GM18951 (cell line): Measurements from ENCODE around the gene NBEA.

Source experiments
- POLR2A ChIP-seq: IDR thresholded peaks from 4 replicates; pipeline ENCODE4 v1.6.1; 2011; ENCODE audit warnings: mild to moderate bottlenecking; ENCODE audit not compliant: insufficient read length, insufficient read depth; ENCODE audit errors: extremely low read depth
- in situ Hi-C: fragments of 300-500 bp; cut with MboI; formaldehyde crosslinking; loops from one replicate; pipeline ENCODE4 v1.12.0; 2022; ENCODE audit warnings: low sequenced_read_pairs, mixed read lengths, inconsistent platforms; ENCODE audit not compliant: unreplicated experiment

NBEA gene

GRCh38 chr13:35146686-35147085, 204.6 kb downstream of the NBEA start:
- no peak for TF ChIP-seq POLR2A
- in situ Hi-C loops, result no loop called here

- no peak for TF ChIP-seq POLR2A
- in situ Hi-C loops, result loop anchor here (10.0 to 25.0 kb wide), 2 partner anchors 1222 to 1445 kb away; no protein-coding TSS in a partner anchor
Measured at GRCh38 chr13:35157143-35157755, 215.2 kb downstream of the NBEA start.

- in situ Hi-C loops, result loop anchor here (10.0 to 25.0 kb wide), 2 partner anchors 1224 to 1447 kb away; no protein-coding TSS in a partner anchor
- no peak for TF ChIP-seq POLR2A
Measured at GRCh38 chr13:35159041-35159440, 217.0 kb downstream of the NBEA start.

- TF ChIP-seq POLR2A, result no peak
- in situ Hi-C loops, result loop anchor here (25.0 kb wide), 1 partner anchor 1449 kb away; no protein-coding TSS in a partner anchor
Measured at GRCh38 chr13:35160896-35161295, 218.8 kb downstream of the NBEA start.

GRCh38 chr13:35162420-35162819, 220.3 kb downstream of the NBEA start:
- in situ Hi-C loops, result loop anchor here (25.0 kb wide), 1 partner anchor 1450 kb away; no protein-coding TSS in a partner anchor
- no peak for TF ChIP-seq POLR2A

GRCh38 chr13:35163674-35164073, 221.6 kb downstream of the NBEA start:
- no peak for TF ChIP-seq POLR2A
- in situ Hi-C loops, result loop anchor here (25.0 kb wide), 1 partner anchor 1451 kb away; no protein-coding TSS in a partner anchor

- in situ Hi-C loops, result loop anchor here (25.0 kb wide), 1 partner anchor 1452 kb away; no protein-coding TSS in a partner anchor
- no peak for TF ChIP-seq POLR2A
Measured at GRCh38 chr13:35164324-35164932, 222.4 kb downstream of the NBEA start.

- in situ Hi-C loops, result loop anchor here (25.0 kb wide), 1 partner anchor 1453 kb away; no protein-coding TSS in a partner anchor
- TF ChIP-seq POLR2A, result no peak
Measured at GRCh38 chr13:35165205-35165604, 223.1 kb downstream of the NBEA start.

- in situ Hi-C loops, result no loop called here
Measured at GRCh38 chr13:35179494-35179893, 237.4 kb downstream of the NBEA start.

GRCh38 chr13:35179920-35180663, 238.0 kb downstream of the NBEA start:
- in situ Hi-C loops, result no loop called here
- TF ChIP-seq POLR2A, result no peak

More at GRCh38 chr13:35179494-35179893, 237.4 kb downstream of the NBEA start:
- TF ChIP-seq POLR2A, result no peak

GRCh38 chr13:35190241-35190640, 248.2 kb downstream of the NBEA start:
- in situ Hi-C loops, result no loop called here
- no peak for TF ChIP-seq POLR2A

- in situ Hi-C loops, result no loop called here
- TF ChIP-seq POLR2A, result no peak
Measured at GRCh38 chr13:35191883-35192282, 249.8 kb downstream of the NBEA start.

- TF ChIP-seq POLR2A, result no peak
- in situ Hi-C loops, result no loop called here
Measured at GRCh38 chr13:35198613-35199200, 256.6 kb downstream of the NBEA start.

GRCh38 chr13:35208587-35208986, 266.5 kb downstream of the NBEA start:
- in situ Hi-C loops, result no loop called here
- no peak for TF ChIP-seq POLR2A
